Measurements from ENCODE around the gene UCN.

- TF ChIP-seq RAD21 (IDR thresholded peaks at IDR 0.05; ENCODE audit: low read length) (no peak), CEBPB (IDR thresholded peaks at IDR 0.05; ENCODE audit: low read depth, low read length) (no peak), CTCF (conservative IDR thresholded peaks at IDR 0.05; ENCODE audit: low read depth, low read length) (no peak), POLR2A (IDR thresholded peaks at IDR 0.05; ENCODE audit: low read depth, low read length) (no peak), ELK1 (IDR thresholded peaks at IDR 0.05; ENCODE audit: borderline replicate concordance, low read depth, low read length) (no peak), RCOR1 (IDR thresholded peaks at IDR 0.05; ENCODE audit: insufficient replicate concordance, low read length) (no peak)
Measured at GRCh38 chr2:27264253-27264752, 43.9 kb downstream of the UCN start.

Measured in IMR-90 (cell line).